HepG2 (cell line): ENCODE data around the gene CCL22. TPM values are rescaled to one million over a fixed set of nuclear protein-coding genes. Genes with fewer than 3 reads are reported as not detected.

ENCODE experiments used
- BRD4 ChIP-seq: sonication (generic); formaldehyde crosslinking; IDR thresholded peaks from 2 replicates; pipeline ENCODE4 v1.4.0; 2020; ENCODE audit warnings: missing genetic modification reagents
- CCAR2 ChIP-seq: fragments of 200-400 bp; formaldehyde crosslinking; optimal IDR thresholded peaks from 2 replicates; pipeline ENCODE3; 2018; ENCODE audit warnings: low read depth, mild to moderate bottlenecking, low read length, moderate library complexity
- ETV5 ChIP-seq: IDR thresholded peaks from 2 replicates; pipeline ENCODE4 v1.6.1; 2018; ENCODE audit warnings: missing biosample characterization, missing genetic modification reagents, inconsistent platforms, borderline replicate concordance
- FIP1L1 ChIP-seq: fragments of 200-400 bp; formaldehyde crosslinking; IDR thresholded peaks from 2 replicates; pipeline ENCODE4 v1.6.1; 2018; ENCODE audit warnings: low read depth, mild to moderate bottlenecking, low read length, moderate library complexity, borderline replicate concordance; ENCODE audit not compliant: insufficient read depth
- FLYWCH1 ChIP-seq: sonication (generic); formaldehyde crosslinking; IDR thresholded peaks from 2 replicates; pipeline ENCODE4 v1.8.1; 2023; ENCODE audit warnings: mild to moderate bottlenecking, missing genetic modification reagents
- MAF1 ChIP-seq: sonication (generic); formaldehyde crosslinking; IDR thresholded peaks from 2 replicates; pipeline ENCODE4 v1.5.0; 2020; ENCODE audit warnings: missing genetic modification reagents, borderline replicate concordance
- MEIS2 ChIP-seq: sonication (generic); formaldehyde crosslinking; IDR thresholded peaks from 2 replicates; pipeline ENCODE4 v1.9.0; 2021; ENCODE audit warnings: mild to moderate bottlenecking, missing genetic modification reagents
- MTA1 ChIP-seq: sonication (generic); formaldehyde crosslinking; IDR thresholded peaks from 2 replicates; pipeline ENCODE4 v1.4.0; 2020; ENCODE audit warnings: missing genetic modification reagents, mild to moderate bottlenecking, borderline replicate concordance
- SIX4 ChIP-seq: sonication (generic); formaldehyde crosslinking; IDR thresholded peaks from 2 replicates; pipeline ENCODE4 v1.4.0; 2020; ENCODE audit warnings: missing genetic modification reagents
- TMF1 ChIP-seq: sonication (generic); formaldehyde crosslinking; IDR thresholded peaks from 2 replicates; pipeline ENCODE4 v1.8.1; 2022; ENCODE audit warnings: low read depth, missing genetic modification reagents
- ZBTB42 ChIP-seq: sonication (generic); formaldehyde crosslinking; IDR thresholded peaks from 2 replicates; pipeline ENCODE4 v1.5.0; 2020; ENCODE audit warnings: mild to moderate bottlenecking, missing genetic modification reagents
- ZBTB7A ChIP-seq: sonication (generic); formaldehyde crosslinking; IDR thresholded peaks from 2 replicates; pipeline ENCODE4 v1.8.0; 2022; ENCODE audit warnings: mild to moderate bottlenecking, missing genetic modification reagents
- ZNF337 ChIP-seq: sonication (generic); formaldehyde crosslinking; IDR thresholded peaks from 2 replicates; pipeline ENCODE4 v1.5.1; 2020; ENCODE audit warnings: missing genetic modification reagents, low read depth, mild to moderate bottlenecking, borderline replicate concordance
- ZNF549 ChIP-seq: sonication (generic); formaldehyde crosslinking; IDR thresholded peaks from 2 replicates; pipeline ENCODE4 v1.5.0; 2020; ENCODE audit warnings: missing genetic modification reagents
- polyA plus RNA-seq, 8 experiments: library from polyadenylated mRNA; depleted of rRNA in 3 of 8; stranded (reverse) in 7 of 8; unstranded in 1 of 8; fragments of >200 nt; fragmentation: Illumina TruSeq in 4 of 8; extraction: Trizol in 4 of 8; gene quantifications; 2 replicates each; pipeline versions ENCODE4 v1.2.1 to v1.2.3, GENCODE V29; 2011 to 2016; ENCODE audit warnings: low read depth in 4 of 8, missing spikeins in 1 of 8, mixed read lengths in 1 of 8; ENCODE audit not compliant: insufficient read depth in 1 of 8
- total RNA-seq, 5 experiments: library from RNA; depleted of rRNA; stranded (reverse); fragments of >200 nt; fragmentation: Illumina TruSeq; extraction: Trizol; gene quantifications; 2 replicates each; pipeline ENCODE4 v1.2.3, GENCODE V29; 2016; ENCODE audit warnings: low read depth in 1 of 5
- TF ChIP-seq, protein P1 (sequence below): sonication (generic); formaldehyde crosslinking; conservative IDR thresholded peaks from 2 replicates; pipeline ENCODE4 v1.4.0; 2020; ENCODE audit warnings: mild to moderate bottlenecking, missing genetic modification reagents, moderate library complexity
- TF ChIP-seq, protein P2 (sequence below): sonication (generic); formaldehyde crosslinking; IDR thresholded peaks from 2 replicates; pipeline ENCODE4 v1.4.0; 2020; ENCODE audit warnings: missing genetic modification reagents; ENCODE audit errors: not compliant biosample characterization
- TF ChIP-seq, protein P3 (sequence below): sonication (generic); formaldehyde crosslinking; IDR thresholded peaks from 2 replicates; pipeline ENCODE4 v1.9.0; 2021; ENCODE audit warnings: missing genetic modification reagents, mild to moderate bottlenecking, borderline replicate concordance
- TF ChIP-seq, protein P4 (sequence below): sonication (generic); formaldehyde crosslinking; conservative IDR thresholded peaks from 2 replicates; pipeline ENCODE4 v1.8.0; 2022; ENCODE audit warnings: mild to moderate bottlenecking, moderate library complexity, missing genetic modification reagents
- TF ChIP-seq, protein P5 (sequence below): sonication (generic); formaldehyde crosslinking; IDR thresholded peaks from 2 replicates; pipeline ENCODE4 v1.9.0; 2021; ENCODE audit warnings: missing genetic modification reagents, borderline replicate concordance

The CCL22 gene
- total and polyA plus RNA-seq, 2 of the 13 experiments (the other 11 are each of a cell fraction or from before 2014, with no cell fraction given), result not detected

- TF ChIP-seq, protein P1, sequence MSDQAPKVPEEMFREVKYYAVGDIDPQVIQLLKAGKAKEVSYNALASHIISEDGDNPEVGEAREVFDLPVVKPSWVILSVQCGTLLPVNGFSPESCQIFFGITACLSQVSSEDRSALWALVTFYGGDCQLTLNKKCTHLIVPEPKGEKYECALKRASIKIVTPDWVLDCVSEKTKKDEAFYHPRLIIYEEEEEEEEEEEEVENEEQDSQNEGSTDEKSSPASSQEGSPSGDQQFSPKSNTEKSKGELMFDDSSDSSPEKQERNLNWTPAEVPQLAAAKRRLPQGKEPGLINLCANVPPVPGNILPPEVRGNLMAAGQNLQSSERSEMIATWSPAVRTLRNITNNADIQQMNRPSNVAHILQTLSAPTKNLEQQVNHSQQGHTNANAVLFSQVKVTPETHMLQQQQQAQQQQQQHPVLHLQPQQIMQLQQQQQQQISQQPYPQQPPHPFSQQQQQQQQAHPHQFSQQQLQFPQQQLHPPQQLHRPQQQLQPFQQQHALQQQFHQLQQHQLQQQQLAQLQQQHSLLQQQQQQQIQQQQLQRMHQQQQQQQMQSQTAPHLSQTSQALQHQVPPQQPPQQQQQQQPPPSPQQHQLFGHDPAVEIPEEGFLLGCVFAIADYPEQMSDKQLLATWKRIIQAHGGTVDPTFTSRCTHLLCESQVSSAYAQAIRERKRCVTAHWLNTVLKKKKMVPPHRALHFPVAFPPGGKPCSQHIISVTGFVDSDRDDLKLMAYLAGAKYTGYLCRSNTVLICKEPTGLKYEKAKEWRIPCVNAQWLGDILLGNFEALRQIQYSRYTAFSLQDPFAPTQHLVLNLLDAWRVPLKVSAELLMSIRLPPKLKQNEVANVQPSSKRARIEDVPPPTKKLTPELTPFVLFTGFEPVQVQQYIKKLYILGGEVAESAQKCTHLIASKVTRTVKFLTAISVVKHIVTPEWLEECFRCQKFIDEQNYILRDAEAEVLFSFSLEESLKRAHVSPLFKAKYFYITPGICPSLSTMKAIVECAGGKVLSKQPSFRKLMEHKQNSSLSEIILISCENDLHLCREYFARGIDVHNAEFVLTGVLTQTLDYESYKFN (CRISPR knock-in tag), result peak; percentile 99
- peak; percentile 86 for TF ChIP-seq ZBTB42 (CRISPR knock-in tag)
- TF ChIP-seq, protein P2, sequence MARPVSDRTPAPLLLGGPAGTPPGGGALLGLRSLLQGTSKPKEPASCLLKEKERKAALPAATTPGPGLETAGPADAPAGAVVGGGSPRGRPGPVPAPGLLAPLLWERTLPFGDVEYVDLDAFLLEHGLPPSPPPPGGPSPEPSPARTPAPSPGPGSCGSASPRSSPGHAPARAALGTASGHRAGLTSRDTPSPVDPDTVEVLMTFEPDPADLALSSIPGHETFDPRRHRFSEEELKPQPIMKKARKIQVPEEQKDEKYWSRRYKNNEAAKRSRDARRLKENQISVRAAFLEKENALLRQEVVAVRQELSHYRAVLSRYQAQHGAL, result no peak
- peak; percentile 80; the same call in 1 of the 2 replicates for TF ChIP-seq ZNF337 (CRISPR knock-in tag)
- TF ChIP-seq FIP1L1, result peak; percentile 58; the same call in 1 of the 2 replicates
- peak; percentile 88 for TF ChIP-seq MEIS2
- TF ChIP-seq TMF1 (CRISPR knock-in tag), result no peak; the same call in none of the 2 replicates
- peak; percentile 98 for TF ChIP-seq MTA1 (CRISPR knock-in tag)
- no peak for TF ChIP-seq ZNF549
- TF ChIP-seq, protein P3, sequence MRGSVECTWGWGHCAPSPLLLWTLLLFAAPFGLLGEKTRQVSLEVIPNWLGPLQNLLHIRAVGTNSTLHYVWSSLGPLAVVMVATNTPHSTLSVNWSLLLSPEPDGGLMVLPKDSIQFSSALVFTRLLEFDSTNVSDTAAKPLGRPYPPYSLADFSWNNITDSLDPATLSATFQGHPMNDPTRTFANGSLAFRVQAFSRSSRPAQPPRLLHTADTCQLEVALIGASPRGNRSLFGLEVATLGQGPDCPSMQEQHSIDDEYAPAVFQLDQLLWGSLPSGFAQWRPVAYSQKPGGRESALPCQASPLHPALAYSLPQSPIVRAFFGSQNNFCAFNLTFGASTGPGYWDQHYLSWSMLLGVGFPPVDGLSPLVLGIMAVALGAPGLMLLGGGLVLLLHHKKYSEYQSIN (CRISPR knock-in tag), result no peak
- TF ChIP-seq ETV5 (CRISPR knock-in tag), result peak; percentile 75
- TF ChIP-seq MAF1, result peak; percentile 93
- peak; percentile 85 for TF ChIP-seq ZBTB7A (CRISPR knock-in tag)
- TF ChIP-seq, protein P4, sequence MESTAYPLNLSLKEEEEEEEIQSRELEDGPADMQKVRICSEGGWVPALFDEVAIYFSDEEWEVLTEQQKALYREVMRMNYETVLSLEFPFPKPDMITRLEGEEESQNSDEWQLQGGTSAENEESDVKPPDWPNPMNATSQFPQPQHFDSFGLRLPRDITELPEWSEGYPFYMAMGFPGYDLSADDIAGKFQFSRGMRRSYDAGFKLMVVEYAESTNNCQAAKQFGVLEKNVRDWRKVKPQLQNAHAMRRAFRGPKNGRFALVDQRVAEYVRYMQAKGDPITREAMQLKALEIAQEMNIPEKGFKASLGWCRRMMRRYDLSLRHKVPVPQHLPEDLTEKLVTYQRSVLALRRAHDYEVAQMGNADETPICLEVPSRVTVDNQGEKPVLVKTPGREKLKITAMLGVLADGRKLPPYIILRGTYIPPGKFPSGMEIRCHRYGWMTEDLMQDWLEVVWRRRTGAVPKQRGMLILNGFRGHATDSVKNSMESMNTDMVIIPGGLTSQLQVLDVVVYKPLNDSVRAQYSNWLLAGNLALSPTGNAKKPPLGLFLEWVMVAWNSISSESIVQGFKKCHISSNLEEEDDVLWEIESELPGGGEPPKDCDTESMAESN, result peak; percentile 63
- TF ChIP-seq FLYWCH1 (CRISPR knock-in tag), result no peak
- TF ChIP-seq, protein P5, sequence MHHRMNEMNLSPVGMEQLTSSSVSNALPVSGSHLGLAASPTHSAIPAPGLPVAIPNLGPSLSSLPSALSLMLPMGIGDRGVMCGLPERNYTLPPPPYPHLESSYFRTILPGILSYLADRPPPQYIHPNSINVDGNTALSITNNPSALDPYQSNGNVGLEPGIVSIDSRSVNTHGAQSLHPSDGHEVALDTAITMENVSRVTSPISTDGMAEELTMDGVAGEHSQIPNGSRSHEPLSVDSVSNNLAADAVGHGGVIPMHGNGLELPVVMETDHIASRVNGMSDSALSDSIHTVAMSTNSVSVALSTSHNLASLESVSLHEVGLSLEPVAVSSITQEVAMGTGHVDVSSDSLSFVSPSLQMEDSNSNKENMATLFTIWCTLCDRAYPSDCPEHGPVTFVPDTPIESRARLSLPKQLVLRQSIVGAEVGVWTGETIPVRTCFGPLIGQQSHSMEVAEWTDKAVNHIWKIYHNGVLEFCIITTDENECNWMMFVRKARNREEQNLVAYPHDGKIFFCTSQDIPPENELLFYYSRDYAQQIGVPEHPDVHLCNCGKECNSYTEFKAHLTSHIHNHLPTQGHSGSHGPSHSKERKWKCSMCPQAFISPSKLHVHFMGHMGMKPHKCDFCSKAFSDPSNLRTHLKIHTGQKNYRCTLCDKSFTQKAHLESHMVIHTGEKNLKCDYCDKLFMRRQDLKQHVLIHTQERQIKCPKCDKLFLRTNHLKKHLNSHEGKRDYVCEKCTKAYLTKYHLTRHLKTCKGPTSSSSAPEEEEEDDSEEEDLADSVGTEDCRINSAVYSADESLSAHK (CRISPR knock-in tag), result no peak
- TF ChIP-seq SIX4 (CRISPR knock-in tag), result peak; percentile 24
- TF ChIP-seq CCAR2, result no peak
- no peak; the same call in 1 of the 2 replicates for TF ChIP-seq BRD4
Measured at GRCh38 chr16:57372372-57373116, 14.0 kb downstream of the CCL22 start, which contains the start of gene CX3CL1 (continued).
